Adrenal gland (tissue), 5 donors: Measurements from ENCODE around the gene SPTBN2.

Source experiments
- POLR2A ChIP-seq, 2 donors: fragments of 450-650 bp; IDR thresholded peaks; one replicate each; pipeline ENCODE4 v1.6.1; 2017; ENCODE audit warnings: antibody characterized with exemption in 2 of 2, mild to moderate bottlenecking in 2 of 2, moderate library complexity in 1 of 2
- TF ChIP-seq, protein P1 (sequence below), 6 experiments: fragments of 450-650 bp in 4 of 6; fragments of 200-600 bp in 2 of 6; sonication (generic) in 1 of 6; IDR thresholded peaks; 1 replicate in 5 of 6; 2 replicates in 1 of 6; pipeline versions ENCODE4 v1.5.1 to v1.8.0; 2016 to 2021; ENCODE audit warnings: antibody characterized with exemption in 6 of 6, mild to moderate bottlenecking in 2 of 6, moderate library complexity in 1 of 6
- donor health status: DM: no; HTN: no; CAD: no.

- TF ChIP-seq, protein P1, sequence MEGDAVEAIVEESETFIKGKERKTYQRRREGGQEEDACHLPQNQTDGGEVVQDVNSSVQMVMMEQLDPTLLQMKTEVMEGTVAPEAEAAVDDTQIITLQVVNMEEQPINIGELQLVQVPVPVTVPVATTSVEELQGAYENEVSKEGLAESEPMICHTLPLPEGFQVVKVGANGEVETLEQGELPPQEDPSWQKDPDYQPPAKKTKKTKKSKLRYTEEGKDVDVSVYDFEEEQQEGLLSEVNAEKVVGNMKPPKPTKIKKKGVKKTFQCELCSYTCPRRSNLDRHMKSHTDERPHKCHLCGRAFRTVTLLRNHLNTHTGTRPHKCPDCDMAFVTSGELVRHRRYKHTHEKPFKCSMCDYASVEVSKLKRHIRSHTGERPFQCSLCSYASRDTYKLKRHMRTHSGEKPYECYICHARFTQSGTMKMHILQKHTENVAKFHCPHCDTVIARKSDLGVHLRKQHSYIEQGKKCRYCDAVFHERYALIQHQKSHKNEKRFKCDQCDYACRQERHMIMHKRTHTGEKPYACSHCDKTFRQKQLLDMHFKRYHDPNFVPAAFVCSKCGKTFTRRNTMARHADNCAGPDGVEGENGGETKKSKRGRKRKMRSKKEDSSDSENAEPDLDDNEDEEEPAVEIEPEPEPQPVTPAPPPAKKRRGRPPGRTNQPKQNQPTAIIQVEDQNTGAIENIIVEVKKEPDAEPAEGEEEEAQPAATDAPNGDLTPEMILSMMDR (IDR thresholded peaks at IDR 0.05), result no peak
- TF ChIP-seq POLR2A (IDR thresholded peaks at IDR 0.05), result no peak
Observed at GRCh38 chr11:66743271-66743968, 14.4 kb upstream of the SPTBN2 start.
